Adipose tissue (tissue), 3 donors: ENCODE results near the gene ADAT3. TPM values are rescaled to one million over a fixed set of nuclear protein-coding genes. Genes with fewer than 3 reads are reported as not detected.

Experiments used
- H3K27ac ChIP-seq: one replicate; pipeline ENCODE4 v1.5.1; 2013; ENCODE audit warnings: low read depth, low read length
- WGBS, 3 donors: extraction: QIAGEN DNeasy Blood & Tissue Kit; methylation state at CpG; one replicate each; pipeline ENCODE4 v1.1.7; 2013; 5-methylcytosine and 5-hydroxymethylcytosine counted together
- polyA plus RNA-seq, 3 donors: library from polyadenylated mRNA; stranded (reverse); fragments of 200-250 nt; gene quantifications; one replicate each; pipeline ENCODE4 v1.2.3, GENCODE V29; 2013
- donor health status: healthy with polysubstance abuse.
- donor health status: Bipolar disorder and iron deficiency.
- donor health status: healthy.

ADAT3 gene
- polyA plus RNA-seq, 3 donors: 2.2 to 4.2 (median 4.2) TPM

DNA sequence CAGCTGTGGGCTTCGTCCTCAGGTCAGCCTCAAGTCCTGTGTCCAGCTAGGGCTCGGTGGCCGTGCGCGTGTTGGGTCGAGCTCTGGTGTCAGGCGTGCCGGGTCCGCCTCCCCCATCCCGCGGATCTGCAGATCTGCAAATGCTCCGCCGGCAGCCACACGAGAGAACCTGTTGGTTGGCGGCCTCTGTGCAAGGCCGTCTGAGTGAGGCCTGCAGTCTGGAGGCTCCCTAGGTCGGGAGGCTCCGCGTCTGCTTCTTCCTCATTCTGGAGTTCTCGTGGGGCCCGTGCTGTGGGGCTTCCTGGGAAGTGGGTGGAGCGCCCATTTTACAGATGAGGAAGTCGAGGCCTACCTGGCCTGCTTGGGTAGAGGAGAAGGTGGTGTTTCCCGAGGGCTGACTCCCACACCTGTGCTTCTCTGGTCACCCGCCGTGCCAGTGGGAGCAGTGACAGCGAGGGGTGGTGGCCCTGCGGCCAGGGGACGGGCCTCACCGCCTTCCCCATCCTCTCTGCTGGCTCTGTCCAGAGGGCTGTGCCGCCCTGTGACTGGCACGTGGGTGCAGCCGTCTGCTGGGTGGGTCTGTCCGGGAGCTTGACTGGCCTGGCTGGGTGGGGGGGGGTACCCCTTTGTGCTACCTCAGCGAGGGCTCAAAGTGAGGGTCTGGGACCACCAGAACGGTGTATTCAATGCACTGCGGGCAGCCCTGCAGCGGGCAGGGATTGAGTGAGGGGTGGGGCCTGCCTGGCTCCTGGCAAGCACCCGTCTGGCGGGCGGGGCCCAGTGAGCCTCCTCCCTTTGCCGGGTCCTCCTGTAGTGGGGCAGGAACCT lies 39.1 kb downstream of the ADAT3 start:
- no peak overlapping the region for H3K27ac ChIP-seq

DNA sequence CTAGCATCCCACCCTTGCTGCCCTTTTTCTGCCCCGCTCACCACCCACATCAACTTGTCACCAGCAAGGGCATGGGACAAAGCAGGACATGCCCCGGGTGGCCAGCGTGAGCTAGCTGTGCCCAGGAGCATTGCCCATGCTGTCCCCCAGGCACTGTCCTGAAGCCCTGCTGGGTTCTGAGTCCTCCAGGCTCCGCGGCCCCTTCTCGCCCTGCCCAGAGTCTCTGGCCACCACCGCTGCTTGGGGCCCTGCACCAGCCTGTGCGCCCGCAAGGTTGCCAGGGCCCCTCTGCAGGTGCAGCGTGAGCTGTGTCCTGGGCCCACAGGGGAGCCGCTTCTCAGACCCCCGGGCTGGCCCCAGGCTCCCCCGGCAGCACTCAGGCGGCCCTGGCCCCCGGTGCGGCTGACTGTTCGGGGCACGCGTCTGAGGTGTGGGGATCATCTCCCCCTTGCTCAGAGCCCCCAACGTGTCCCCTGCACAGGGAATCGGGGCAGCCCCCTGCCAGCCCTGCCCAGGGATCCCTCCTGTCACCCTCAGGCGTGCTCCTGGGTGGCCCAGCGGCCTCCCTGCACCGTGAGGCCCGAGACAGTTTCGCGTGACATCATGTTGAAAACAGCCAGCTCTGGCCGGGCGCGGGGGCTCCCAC lies 39.8 kb downstream of the ADAT3 start:
- 84 to 91% (median 89%) methylated on average over 25 to 30 of the region's 30 CpGs for WGBS, 3 donors
- no peak overlapping the region for H3K27ac ChIP-seq

More for the DNA sequence above, 39.1 kb downstream of the ADAT3 start:
- WGBS, 3 donors: 76 to 80% (median 77%) methylated on average over 40 to 42 of the region's 42 CpGs

DNA sequence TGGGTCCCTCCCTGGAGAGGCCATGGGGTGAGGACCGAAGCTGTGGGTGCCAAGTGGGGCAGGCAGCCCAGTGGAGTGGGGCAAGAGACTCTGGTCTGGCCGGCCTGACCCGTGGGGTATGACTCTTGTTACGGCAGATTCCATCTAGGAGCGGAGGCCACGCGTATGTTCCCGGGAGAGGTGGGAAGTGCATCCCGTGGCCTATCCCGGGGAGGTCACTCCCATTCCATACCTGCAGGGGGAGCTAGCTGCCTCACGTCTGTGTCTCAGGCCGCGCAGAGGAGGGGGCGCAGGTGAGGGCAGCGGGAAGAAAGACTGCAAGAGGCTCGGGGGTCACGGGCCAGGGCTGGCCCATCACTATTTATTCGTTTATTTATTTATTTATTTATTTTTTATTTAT lies 40.7 kb downstream of the ADAT3 start:
- H3K27ac ChIP-seq: no peak overlapping the region
- WGBS, 3 donors: 57 to 70% (median 61%) methylated on average over 18 of the region's 18 CpGs

DNA sequence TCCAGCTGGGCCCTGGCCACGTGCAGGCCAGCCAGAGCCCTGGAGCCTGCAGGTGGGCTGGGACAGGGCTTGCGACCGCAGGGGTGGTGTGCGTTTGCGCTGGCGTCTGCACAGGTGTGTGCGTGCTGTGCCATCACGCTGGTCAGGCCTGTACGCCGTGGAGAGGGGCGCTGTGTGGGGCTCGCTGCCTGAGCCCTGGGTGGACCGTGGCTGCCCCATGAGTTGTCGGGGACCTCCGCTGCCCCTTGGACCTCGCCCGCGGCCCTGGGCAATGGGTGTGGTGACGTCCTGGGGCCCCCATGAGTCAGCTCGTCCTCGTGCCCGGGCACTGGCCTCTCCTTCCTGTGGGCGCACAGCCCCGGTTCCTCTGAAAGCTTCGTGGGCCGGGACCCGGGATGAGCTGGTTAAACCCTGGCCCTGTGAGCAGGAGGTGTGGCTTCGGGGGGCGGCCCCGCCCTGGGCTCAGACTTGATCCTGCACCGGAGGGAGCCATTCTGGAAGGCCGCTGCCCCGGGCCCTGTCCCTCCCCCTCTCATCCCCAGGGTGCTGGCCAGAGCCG lies 42.5 kb downstream of the ADAT3 start:
- 74 to 88% (median 76%) methylated on average over 34 of the region's 34 CpGs for WGBS, 3 donors
- no peak overlapping the region for H3K27ac ChIP-seq

DNA sequence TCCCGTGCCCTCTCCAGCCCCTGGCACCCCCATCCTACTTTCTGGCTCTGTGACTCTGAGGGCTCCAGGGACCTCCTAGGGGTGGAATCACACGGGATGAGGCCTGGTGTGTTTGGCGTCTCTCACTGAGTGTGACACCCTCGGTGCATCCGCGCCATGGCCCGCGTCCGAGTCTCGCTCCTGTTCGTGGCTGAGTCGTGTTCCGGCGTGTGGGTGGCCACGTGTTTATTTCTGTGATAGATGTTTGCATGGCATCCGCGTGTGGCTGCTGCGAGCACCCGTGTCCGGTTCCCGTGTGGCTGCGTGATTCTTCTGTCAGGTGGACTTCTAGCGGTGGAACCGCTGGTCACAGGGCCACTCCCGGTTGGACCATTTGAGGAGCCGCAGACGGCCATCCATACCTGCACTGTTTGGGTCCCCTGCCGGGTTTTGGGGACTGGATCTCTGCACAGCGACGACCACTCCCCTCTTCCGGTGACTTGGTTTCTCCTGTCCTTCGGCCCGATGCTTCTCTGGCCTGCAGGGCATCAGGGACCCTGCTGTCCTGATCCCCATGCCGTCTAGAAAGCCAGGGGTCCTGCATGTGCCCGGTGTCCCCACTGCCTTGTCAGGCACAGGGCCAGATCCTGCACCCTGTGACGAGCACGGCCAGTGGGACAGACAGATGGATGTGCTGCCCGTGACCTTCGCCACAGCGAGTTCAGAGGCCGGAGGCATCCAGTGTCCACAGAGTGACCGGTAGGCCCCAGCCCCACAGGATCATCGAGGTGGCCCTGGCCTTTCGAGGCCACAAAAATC lies 44.3 kb downstream of the ADAT3 start:
- 93 to 95% (median 94%) methylated on average over 44 of the region's 44 CpGs for WGBS, 3 donors

DNA sequence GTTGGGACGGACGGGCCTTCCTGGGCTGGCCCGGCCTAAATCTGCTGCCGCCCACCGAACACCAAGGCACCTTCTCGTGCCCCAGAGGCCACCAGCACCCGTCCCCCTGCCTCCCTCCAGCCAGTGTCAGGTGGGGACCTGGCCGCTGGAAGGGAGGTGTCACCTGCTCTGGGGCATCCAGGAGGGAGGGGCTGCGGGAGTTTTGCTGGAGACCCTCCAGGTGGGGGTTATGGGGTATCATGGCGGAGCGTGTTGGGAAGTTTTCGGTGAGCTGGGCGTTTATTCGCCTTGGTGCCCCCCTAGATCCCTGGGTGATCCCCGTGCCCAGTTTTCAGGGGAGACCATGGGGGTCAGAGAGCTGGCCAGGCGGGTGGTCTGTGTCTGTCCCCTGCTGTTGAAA lies 45.4 kb downstream of the ADAT3 start:
- no peak overlapping the region for H3K27ac ChIP-seq
- WGBS, 3 donors: 96 to 98% (median 96%) methylated on average over 14 to 16 of the region's 16 CpGs

More for the DNA sequence above, 44.3 kb downstream of the ADAT3 start:
- H3K27ac ChIP-seq: no peak overlapping the region

DNA sequence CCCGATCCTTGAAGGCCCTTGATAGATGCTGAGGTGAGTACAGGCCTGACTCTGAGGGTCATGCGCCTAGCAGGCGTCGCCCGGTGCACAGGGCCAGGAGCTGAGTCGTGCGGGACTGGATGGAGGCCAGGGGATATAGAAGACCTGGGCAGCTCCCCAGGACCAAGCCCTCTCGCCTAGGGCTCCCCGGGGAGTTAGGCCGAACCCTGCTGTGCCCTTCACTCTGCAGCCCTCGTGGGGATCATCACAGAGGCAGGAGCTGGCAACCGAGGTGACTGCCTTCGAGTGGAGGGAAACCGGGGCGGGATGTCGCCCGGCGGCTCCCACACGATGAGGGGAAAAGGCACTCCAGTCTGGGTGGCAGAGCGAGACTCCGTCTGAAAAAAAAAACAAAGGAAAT lies 47.4 kb downstream of the ADAT3 start:
- H3K27ac ChIP-seq: no peak overlapping the region
- 84 to 91% (median 86%) methylated on average over 21 of the region's 21 CpGs for WGBS, 3 donors

DNA sequence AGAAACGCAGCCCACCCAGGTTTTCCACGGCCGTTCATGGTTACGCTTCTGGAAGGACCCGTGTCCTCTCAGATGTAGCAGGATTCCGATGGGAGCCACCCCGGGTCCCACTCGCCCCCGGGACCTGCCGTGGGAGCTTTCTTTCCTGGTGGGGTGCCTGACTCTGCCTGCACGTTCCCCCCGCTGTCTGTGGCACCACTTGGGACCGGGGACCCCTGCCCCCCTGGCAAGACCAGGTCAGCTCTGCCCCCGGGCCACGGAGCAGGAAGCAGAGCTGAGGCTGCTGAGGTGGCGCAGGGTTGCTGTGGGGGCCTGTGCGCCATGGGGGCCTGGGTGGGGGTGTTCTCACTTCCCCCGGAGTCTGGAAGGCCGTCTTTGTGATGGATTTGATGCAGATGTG lies 47.8 kb downstream of the ADAT3 start:
- 88 to 91% (median 90%) methylated on average over 19 of the region's 19 CpGs for WGBS, 3 donors
- no peak overlapping the region for H3K27ac ChIP-seq

DNA sequence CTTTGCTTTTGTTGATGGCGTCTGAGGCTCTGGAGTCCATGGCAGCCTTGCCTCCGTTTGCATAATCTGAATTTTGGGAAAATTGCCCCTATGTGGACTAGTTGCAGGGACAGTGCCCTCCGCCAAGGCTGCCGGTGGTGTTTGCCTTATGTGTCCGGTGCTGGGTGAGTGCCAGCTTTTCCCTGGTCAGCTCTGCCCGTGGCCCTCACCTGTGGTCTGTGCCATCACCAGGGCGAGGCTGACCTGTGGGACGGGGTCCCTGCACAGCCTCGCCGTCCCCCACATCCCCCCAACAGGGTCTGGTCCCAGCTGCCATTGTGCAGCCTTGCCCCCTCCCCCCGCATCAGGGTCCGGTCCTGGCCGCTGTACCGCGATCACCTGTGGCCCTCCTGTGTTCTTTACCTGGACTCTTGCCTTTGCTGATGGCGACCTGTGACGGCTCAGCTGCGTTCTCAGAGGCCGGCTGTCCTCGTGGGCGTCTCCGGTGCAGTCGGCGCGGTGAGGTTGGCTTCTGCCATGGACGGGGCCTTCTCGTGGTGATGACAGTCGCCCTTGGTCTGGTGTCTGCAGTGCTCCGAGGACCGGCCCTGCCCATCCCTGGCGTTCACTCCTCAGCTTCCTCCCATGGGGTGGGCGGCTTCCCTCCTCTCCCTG lies 48.4 kb downstream of the ADAT3 start:
- H3K27ac ChIP-seq: no peak overlapping the region
- WGBS, 3 donors: 89 to 92% (median 91%) methylated on average over 31 to 32 of the region's 32 CpGs

DNA sequence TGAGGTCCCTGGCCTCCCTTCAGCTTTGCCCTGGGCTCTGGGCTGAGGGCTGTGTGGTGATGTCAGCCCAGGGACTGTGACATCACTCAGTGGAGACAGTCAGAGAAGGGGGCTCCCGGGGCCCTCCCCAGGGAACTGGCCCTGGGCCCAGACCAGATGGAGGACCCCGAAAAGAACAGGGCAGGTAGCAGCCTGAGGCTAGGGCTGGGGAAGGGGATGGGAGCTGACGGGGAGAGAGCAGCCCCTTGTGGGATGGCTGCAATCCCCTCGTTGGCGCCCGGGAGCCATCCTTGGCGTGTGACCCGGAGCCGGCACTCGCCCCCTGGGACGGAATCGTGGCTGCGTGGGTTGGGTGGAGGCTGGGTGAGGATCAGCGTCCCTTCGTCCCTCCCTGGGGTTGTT lies 49.3 kb downstream of the ADAT3 start:
- 88 to 95% (median 92%) methylated on average over 13 to 15 of the region's 15 CpGs for WGBS, 3 donors
- no peak overlapping the region for H3K27ac ChIP-seq

DNA sequence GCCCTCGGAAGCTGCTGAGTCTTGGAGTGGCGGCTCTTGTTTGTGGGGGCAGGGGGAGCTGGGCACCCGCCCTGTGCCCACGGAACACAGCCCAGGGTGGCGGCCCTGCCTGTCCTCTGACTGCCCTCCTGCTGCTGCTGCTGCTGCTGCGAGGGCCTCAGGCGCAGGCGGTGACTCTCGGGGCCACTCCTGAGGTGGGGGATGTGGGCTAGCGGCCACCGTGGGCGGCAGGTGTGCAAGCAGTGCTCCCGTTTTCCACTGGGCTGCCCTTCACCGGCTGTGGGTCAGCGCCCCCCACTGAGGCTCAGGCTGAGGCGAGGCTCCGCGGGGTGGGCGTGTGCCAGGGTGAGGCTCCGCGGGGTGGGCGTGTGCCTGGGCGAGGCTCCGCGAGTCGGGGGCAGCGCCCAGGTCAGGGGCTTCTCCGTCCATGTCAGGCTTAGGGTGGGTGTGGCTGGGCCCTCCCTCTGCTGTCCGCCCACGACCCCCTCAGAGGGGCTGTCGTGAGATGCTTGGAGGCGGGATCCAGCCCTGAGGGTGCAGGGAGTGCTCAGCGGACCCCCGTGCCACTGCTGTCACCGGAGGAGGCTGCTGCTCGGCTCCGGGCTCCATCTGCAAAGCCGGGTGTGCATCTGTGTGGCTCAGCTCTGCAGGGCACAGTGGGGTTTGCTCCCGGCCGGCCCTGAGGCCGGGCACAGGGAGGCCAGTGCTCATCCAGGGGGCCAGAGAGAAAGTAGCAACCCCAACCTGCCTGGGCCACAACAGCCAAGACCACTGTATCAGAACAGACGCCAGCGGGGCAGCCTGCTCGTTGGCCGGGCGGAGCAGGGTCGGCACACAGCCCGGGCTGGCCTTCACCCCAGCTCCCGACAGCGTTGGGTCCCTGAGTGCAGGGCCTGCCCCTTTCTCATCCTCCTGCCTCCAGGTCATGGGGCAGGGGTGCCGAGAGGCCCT lies 50.2 kb downstream of the ADAT3 start:
- WGBS, 3 donors: 81 to 86% (median 85%) methylated on average over 36 to 51 of the region's 51 CpGs
- H3K27ac ChIP-seq: no peak overlapping the region

DNA sequence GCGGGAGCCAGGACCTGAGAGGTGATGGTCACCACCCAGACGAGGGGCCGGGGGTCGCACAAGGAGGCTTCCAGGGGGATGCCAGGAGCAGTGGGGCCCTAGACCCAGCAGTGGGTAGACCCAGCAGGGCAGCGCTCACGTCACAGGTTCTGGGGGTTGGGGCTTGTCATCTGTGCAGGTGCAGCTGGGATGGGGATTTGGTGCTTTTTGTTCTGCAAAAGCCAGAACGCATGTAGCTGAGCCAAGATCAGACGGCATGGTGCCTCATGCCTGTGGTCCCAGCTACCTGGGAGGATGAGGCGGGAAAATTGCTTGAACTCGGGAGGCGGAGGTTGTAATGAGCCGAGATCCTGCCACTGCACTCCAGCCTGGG lies 50.9 kb downstream of the ADAT3 start:
- 89 to 94% (median 91%) methylated on average over 12 of the region's 12 CpGs for WGBS, 3 donors

DNA sequence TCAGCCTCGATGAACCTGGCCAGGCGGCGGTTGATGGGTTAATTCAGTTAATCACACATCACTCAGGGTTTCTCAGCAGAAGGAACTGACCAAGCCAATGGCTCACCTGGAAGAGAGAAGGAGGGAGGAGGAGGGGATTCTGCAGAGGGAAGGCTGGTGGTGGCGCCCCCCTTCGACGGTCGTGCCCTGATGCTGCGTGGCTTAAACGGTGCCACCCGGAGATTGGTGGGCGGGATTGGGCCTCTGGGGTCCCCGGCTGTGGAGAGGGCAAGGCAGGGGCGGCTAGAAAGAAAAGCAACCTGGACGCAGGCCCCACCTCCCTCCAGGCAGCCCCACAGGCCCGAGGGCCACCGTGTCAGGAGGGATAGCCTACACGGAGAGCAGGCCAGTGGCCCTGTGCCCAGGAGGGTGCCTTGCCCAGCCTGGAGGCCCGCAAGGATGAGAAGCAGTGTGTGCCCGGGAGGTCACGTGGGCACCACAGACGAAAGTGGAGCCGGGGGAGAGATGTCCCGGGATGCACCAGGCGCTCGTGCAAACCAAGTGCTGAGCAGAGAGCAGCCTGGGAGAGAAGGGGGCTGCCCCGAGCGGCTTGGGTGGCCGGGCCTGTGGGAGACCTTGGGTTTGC lies 51.8 kb downstream of the ADAT3 start:
- 76 to 84% (median 77%) methylated on average over 28 of the region's 28 CpGs for WGBS, 3 donors
- H3K27ac ChIP-seq: no peak overlapping the region

More for the DNA sequence above, 50.9 kb downstream of the ADAT3 start:
- H3K27ac ChIP-seq: no peak overlapping the region

DNA sequence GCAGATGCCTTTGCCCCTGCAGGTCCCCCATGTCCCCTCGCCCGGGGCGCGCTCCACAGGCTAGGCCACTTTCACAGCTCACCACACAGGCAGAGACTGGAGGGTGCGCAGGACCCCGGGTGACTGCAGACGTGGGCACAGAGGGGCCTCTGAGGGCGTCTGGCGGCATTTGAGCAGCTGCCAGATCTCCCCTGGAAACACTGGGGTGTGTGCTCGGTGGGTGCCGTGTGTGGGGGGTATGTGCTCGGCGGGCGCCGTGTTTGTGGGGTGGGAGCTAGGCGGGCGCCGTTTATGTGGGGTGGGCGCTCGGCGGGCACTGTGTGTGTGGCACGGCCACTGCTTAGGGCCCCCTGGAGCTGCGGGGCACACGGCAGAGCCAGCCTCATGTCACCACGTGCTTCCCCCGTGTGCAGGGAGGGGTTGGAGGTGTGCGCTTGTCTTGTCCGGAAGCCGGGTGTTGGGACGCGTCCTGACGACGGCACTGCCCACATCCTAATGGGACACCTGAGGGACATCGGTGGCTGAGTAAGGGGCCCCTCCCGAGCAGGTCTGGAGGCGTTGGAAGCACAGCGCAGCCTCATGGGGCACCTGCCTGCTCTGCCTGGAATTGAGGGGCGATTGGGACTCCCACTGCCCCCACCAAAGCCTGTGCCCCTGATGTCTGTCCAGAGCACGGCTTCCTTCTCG lies 52.5 kb downstream of the ADAT3 start:
- H3K27ac ChIP-seq: no peak overlapping the region
- 84 to 88% (median 86%) methylated on average over 16 to 40 of the region's 40 CpGs for WGBS, 3 donors

DNA sequence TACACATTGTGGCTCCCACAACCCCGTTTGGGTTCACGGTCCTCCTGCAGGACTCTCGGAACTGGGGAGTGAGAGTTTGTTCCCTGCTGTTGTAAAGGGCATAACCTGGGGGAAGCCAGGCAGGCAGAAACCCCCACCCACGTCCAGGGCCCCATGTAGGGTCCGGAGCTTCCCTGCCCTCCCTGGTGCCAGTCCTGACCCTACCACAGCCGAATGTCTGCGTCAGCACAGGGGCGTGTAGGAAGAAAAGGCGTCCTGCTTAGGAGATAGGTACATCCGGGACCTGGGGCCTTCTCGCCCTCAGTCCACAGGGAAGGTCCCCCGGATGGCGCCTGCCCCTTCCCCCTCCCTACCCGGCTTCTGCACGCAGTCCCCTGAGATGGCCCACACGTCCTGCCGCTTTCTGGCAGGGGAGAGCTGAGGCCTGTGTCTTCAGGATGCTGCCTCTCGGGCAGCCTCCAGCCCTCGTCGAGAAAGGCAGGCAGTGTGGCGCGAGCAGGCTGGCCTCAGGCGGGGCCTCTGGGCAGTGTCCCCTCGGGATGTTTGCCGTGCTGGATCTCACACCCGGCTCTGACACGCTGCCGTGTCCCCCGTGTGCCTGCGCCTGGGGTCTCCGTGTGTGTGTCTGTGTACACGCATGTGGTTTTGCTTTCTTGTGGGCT lies 54.9 kb downstream of the ADAT3 start:
- WGBS, 3 donors: 91 to 96% (median 92%) methylated on average over 30 to 32 of the region's 32 CpGs
- no peak overlapping the region for H3K27ac ChIP-seq
